Left hindlimb (tissue), 1 donor: ENCODE results near the gene NPDC1.
"Not testable (repeated sequence)": the region's sequence is repeated elsewhere in the genome, so short reads cannot be mapped to it uniquely, and the experiment has no call there.

Experiments used
- DNase-seq: peaks from one replicate; pipeline ENCODE4 v3.0.0-alpha.2; 2018

Gene NPDC1

GRCh38 chr9:137038916-137039315, 7.1 kb downstream of the NPDC1 start:
- DNase-seq: no peak

GRCh38 chr9:137037483-137037882, 8.5 kb downstream of the NPDC1 start:
- DNase-seq: no peak

DNA sequence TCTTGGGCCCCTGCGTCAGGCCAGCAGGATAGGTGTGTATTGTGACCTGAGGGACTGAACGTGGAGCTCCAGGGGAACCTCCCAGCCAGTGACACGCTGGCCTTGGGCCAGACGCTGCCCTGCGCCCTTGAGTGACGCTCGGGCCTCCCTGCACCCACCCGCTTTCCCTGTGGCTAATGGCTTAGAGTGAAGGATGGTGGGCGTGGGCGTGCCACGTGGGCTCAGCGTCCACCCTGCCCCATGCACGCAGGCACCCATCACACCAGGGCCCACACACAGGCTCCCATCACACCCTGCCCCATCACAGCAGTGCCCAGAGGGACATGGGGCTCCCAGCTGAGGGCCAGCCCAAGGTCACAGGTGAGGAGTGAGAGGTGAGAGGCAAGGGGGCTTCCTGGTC, 8.9 kb downstream of the NPDC1 start:
- no peak for DNase-seq

- no peak for DNase-seq
These were observed 10.0 kb downstream of the NPDC1 start for GRCh38 chr9:137035937-137036336.

GRCh38 chr9:137035507-137035834, 10.5 kb downstream of the NPDC1 start:
- DNase-seq: no peak

- peak; percentile 88 for DNase-seq
These were observed 11.1 kb downstream of the NPDC1 start for GRCh38 chr9:137034709-137035506.

GRCh38 chr9:137034039-137034708, 11.8 kb downstream of the NPDC1 start:
- no peak for DNase-seq

GRCh38 chr9:137033481-137033880, 12.5 kb downstream of the NPDC1 start:
- not testable (repeated sequence) for DNase-seq

DNA sequence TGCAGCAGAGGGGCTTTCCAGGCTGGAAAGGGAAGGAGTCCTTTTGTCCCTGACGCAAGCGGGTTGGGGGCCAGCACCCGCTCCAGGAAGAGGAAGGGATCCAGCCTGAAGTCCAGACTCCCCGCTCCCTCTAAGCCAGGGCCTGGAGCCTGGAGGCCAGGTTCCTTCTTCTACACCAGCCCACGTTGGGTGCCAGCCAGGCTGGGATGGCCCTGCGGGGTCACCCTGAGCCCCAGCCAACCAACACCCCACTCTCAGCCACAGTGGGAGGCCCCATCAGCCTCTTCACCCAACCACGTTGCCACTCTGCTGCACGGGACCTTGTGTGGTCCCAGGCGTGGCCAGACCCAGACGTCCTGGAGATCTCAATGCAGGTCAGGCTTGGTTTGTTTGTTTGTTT, 13.1 kb downstream of the NPDC1 start:
- no peak for DNase-seq

- DNase-seq: no peak
These were observed 13.9 kb downstream of the NPDC1 start, which contains the start of gene FUT7 for GRCh38 chr9:137031904-137032640. Gene FUT7 (minus strand): TSS chr9:137032088. CDS start chr9:137031991, 97 bp downstream.

DNA sequence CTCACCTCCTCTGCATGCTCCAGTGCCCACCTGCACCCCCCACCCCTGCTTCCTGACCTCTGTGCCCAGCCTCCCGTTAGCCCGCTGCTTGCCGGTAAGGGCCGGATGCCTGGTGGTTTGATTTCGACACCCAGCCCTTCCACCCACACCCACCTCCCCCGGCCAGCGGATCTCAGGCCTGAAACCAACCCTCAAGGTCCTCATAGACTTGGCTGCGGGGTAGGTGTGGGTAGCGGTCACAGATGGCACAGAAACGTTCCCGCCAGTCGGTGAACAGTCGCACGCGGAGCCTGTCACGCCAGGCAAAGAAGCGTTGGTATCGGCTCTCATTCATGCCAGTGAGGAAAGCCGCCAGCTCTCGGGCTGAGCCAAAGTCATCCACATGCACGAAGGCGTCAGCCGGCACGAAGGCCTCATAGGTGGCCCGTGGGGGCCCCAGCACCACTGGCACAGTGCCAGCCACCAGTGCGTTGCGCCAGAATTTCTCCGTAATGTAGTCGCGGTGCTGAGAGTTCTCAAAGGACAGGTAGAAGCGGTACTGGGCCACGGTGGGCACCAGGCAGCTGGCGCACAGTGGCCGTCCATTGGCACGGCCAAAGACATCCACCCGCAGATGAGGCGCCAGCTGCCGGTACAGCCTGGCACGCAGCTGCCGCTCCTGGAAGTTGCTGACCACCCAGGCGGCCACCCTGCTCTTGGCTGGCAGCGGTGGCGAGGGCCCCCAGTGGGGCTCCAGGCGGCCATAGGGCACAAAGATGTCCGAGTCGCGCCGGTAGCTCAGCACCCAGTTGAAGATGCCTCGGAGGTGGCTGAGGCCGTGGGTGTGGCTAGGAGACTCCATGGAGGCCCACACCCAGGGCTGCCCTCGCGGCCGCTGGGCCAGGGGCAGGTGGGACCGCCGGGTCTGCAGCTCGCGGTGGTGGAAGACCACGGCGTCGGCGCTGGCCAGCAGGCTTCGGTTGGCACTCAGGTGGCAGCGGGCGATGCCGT, 15.1 kb downstream of the NPDC1 start:
- no peak for DNase-seq

- DNase-seq: no peak
These were observed 16.0 kb downstream of the NPDC1 start for GRCh38 chr9:137030006-137030405.

DNA sequence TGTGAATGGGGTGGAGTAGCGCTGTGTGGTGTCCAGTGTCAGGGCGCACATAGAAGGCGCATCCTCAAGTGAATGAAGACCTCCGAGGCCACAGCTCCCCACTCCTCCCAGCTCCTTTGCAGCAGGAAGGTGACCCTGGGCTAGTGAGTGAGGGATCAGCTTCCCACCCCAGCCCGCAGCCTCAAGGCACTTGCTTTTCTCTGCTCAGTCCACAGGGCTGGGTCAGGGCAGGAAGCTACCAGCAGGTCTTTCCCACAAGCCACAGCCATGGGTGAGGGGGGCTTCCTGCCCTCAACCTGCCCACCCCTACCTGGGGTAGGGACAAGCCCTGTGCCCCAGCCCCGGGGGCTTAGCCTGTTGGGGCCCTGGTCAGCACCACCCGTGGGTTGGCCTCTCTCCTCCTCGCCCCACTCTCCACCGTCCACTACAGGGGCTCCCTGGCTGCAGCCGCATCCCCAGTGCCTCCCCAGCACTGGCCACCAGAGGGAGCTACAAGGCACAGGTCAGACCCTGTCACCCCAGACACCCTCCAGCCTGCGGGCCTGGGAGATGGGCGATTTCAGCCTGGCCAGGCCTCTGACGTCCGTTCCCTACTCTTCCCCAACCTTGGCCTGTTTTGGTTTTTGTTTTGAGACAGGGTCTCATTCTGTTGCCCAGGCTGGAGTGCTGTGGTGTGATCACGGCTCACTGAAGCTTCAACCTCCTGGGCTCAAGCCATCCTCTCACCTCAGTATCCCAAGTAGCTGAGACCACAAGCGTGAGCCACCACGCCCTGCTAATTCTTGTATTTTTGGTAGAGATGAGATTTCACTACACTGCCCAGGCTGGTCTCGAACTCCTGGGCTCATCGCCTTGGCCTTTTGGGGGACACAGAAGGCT, 16.7 kb downstream of the NPDC1 start:
- no peak for DNase-seq

- DNase-seq: no peak
These were observed 17.5 kb downstream of the NPDC1 start for GRCh38 chr9:137028263-137029057.

DNA sequence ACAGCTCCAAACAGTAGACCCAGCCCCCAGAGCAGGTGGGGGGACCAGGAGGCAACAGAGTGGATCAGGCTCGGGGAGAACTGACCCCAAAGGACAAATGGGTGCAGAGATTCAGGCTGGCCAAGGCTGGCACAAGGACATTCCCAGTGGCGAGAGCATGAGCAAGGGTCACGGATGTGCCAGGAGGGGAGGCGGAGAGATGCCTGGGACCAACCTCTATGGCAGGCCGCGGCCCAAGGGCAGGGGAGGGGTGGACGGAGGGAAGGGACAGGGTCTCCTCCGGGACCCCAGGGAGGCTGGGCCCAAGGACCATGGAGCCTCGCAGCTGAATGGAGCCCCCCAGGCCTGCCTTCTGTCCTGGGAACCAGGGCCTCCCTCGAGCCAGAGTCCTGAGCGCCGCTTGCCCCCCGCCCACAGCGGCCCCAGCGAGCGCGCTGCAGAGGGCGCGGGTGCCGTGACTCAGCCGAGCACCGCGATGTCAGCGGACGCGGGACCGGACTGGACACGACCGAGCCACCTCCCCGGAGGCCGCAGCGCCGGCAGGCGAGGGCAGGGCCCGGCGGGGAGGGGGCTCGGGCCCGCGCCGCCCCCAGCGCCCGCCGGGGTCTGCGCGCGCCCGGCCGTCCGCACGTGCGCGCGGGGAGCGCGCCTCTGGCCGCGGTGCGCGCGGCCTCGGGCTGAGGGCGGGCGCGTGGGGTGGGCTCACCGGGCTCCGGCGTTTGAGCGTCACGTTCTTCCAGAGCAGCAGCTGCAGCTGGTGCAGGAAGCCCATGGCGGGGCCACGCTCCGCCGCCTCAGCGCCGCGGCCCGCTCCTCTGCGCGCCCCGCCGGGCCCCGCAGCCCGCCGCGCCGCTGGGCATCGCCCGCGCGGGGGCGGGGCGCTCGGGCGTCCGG, 18.4 kb downstream of the NPDC1 start, which contains the start of gene ABCA2:
Gene ABCA2 (minus strand): TSS at position 869 of the 894 bp plus-strand sequence. CDS start 97 bp downstream, at position 772.
- DNase-seq: no peak

DNA sequence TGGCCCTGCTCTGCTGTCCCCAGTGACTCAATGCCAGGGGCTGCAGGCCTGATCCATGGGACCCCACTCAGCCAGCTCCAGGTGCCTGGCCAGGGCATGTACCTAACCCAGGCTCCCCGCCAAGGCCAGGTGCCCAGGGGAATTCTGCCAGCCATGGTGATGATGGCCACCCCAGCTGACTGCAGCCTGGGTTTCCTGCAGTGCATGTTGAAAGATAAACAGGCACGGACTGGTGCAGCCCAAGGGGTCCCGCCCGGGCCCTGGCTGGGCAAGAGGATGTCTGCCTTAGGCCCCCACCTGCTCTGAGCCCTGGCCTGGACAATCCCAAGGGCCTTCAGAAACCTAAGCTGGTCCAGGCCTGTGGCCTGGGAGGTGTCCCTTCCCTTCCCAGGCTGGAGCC, 19.1 kb downstream of the NPDC1 start:
- no peak for DNase-seq

GRCh38 chr9:137026384-137026783, 19.6 kb downstream of the NPDC1 start:
- no peak for DNase-seq

GRCh38 chr9:137025517-137025966, 20.4 kb downstream of the NPDC1 start:
- DNase-seq: no peak

GRCh38 chr9:137023583-137023991, 22.4 kb downstream of the NPDC1 start:
- DNase-seq: no peak
